Stomach (tissue), 9 donors: ENCODE measurements around the gene EPHB6. TPM values are rescaled to one million over a fixed set of nuclear protein-coding genes. Genes with fewer than 3 reads are reported as not detected.

Experiments used
- DNase-seq, 2 donors: peaks; one replicate each; pipeline versions ENCODE4 v3.0.0 to v3.0.0-alpha.2; 2013 to 2019
- H3K27ac ChIP-seq, 5 donors: fragments of 200-600 bp in 4 of 5; sonication (generic) in 4 of 5; one replicate each; pipeline ENCODE4 v1.5.1; 2013 to 2019; ENCODE audit warnings: mild to moderate bottlenecking in 1 of 5, moderate library complexity in 1 of 5
- H3K27me3 ChIP-seq, 3 donors: fragments of 200-600 bp; sonication (generic); one replicate each; pipeline ENCODE4 v1.5.1; 2017 to 2019; ENCODE audit warnings: mixed run types in 1 of 3
- H3K36me3 ChIP-seq, 4 donors: fragments of 200-600 bp; sonication (generic); 1 replicate in 3 of 4; 2 replicates in 1 of 4; pipeline ENCODE4 v1.5.1; 2016 to 2019
- H3K4me1 ChIP-seq, 4 donors: fragments of 200-600 bp; sonication (generic); one replicate each; pipeline ENCODE4 v1.5.1; 2016 to 2019
- H3K4me3 ChIP-seq, 4 donors: fragments of 200-600 bp; sonication (generic) in 3 of 4; one replicate each; pipeline ENCODE4 v1.5.1; 2016 to 2019; ENCODE audit warnings: mild to moderate bottlenecking in 1 of 4
- H3K9me3 ChIP-seq, 4 donors: fragments of 200-600 bp; sonication (generic); one replicate each; pipeline ENCODE4 v1.5.1; 2016 to 2019
- CTCF ChIP-seq, 7 experiments: fragments of 450-650 bp in 4 of 7; fragments of 200-600 bp in 3 of 7; sonication (generic) in 3 of 7; IDR thresholded peaks; one replicate each; pipeline ENCODE4 v1.5.1; 2016 to 2019; ENCODE audit warnings: antibody characterized with exemption in 7 of 7, control low read depth in 2 of 7, mild to moderate bottlenecking in 1 of 7
- EP300 ChIP-seq: sonication (generic); formaldehyde crosslinking; IDR thresholded peaks from one replicate; pipeline ENCODE4 v1.6.1; 2017; ENCODE audit warnings: antibody characterized with exemption
- POLR2A ChIP-seq, 4 donors: fragments of 450-650 bp; IDR thresholded peaks; one replicate each; pipeline ENCODE4 v1.6.1; 2016; ENCODE audit warnings: antibody characterized with exemption in 4 of 4, control low read depth in 2 of 4, mild to moderate bottlenecking in 1 of 4, moderate library complexity in 1 of 4
- POLR2AphosphoS5 ChIP-seq, 3 donors: sonication (generic); formaldehyde crosslinking; IDR thresholded peaks; one replicate each; pipeline ENCODE4 v1.6.1; 2016; ENCODE audit warnings: antibody characterized with exemption in 3 of 3
- WGBS, 5 donors: extraction: QIAGEN DNeasy Blood & Tissue Kit in 3 of 5; methylation state at CpG; one replicate each; pipeline versions ENCODE4 v1.1.5 to v1.1.7; 2013 to 2018; 5-methylcytosine and 5-hydroxymethylcytosine counted together
- intact Hi-C: fragments of 100-400 bp; cut with DNase I; formaldehyde crosslinking; loops from one replicate; pipeline ENCODE4 v1.15.1; 2023; ENCODE audit warnings: low total_unique reads
- polyA plus RNA-seq, 3 donors: library from polyadenylated mRNA; stranded (reverse); fragments of 200-250 nt; gene quantifications; one replicate each; pipeline ENCODE4 v1.2.3, GENCODE V29; 2013
- total RNA-seq, 5 donors: library from RNA; depleted of rRNA; stranded (reverse); fragments of >200 nt; gene quantifications; one replicate each; pipeline versions ENCODE4 v1.1.0 to v1.2.3, GENCODE V29; 2014 to 2016
- donor health status: healthy with polysubstance abuse.
- donor health status: Bipolar disorder and iron deficiency.
- donor health status: healthy.

Gene EPHB6
- total and polyA plus RNA-seq, 8 donors = 5.4 to 23.1 (median 8.1) TPM

GRCh38 chr7:142813699-142814098 lies 41.2 kb upstream of the EPHB6 start:
- WGBS, 5 donors = 38 to 50% (median 43%) methylated on average over 1 of the region's 1 CpG
- Histone ChIP-seq H3K4me3 (no peak overlapping the region), H3K4me1 (peaks cover 0 to 5% (median 0%) of the 10 kb centered on the region in 4 donors), H3K27ac (no peak overlapping the region), H3K27me3 (peaks cover 0 to 37% (median 0%) of the 10 kb centered on the region in 3 donors), H3K36me3 (no peaks in the 10 kb centered on the region), H3K9me3 (no peaks in the 10 kb centered on the region)
- no peak for TF ChIP-seq CTCF (IDR thresholded peaks at IDR 0.05)
- no peak for TF ChIP-seq POLR2AphosphoS5 (IDR thresholded peaks at IDR 0.05)
- no peak for TF ChIP-seq EP300
- intact Hi-C loops = no loop called here
- no peak for DNase-seq

GRCh38 chr7:142814451-142814850 lies 40.4 kb upstream of the EPHB6 start:
- 50 to 65% (median 61%) methylated on average over 2 of the region's 2 CpGs for WGBS, 5 donors
- no peak for DNase-seq
- no peak overlapping the region for H3K27ac ChIP-seq
- H3K4me1 ChIP-seq = peaks cover 0 to 5% (median 0%) of the 10 kb centered on the region in 4 donors
- H3K36me3 ChIP-seq = no peaks in the 10 kb centered on the region
- H3K4me3 ChIP-seq = no peak overlapping the region
- TF ChIP-seq POLR2AphosphoS5 (IDR thresholded peaks at IDR 0.05) = no peak
- TF ChIP-seq EP300 = no peak
- no peak for TF ChIP-seq CTCF (IDR thresholded peaks at IDR 0.05)
- no peak for TF ChIP-seq POLR2A (IDR thresholded peaks at IDR 0.05)
- intact Hi-C loops = no loop called here
- peaks cover 0 to 38% (median 0%) of the 10 kb centered on the region in 3 donors for H3K27me3 ChIP-seq
- no peaks in the 10 kb centered on the region for H3K9me3 ChIP-seq

GRCh38 chr7:142815134-142815533 lies 39.7 kb upstream of the EPHB6 start:
- peaks cover 0 to 43% (median 0%) of the 10 kb centered on the region in 3 donors for H3K27me3 ChIP-seq
- WGBS, 5 donors = 68 to 79% (median 75%) methylated on average over 3 of the region's 3 CpGs
- intact Hi-C loops = no loop called here
- no peaks in the 10 kb centered on the region for H3K9me3 ChIP-seq
- no peak for DNase-seq
- H3K27ac ChIP-seq = no peak overlapping the region
- H3K4me1 ChIP-seq = peaks cover 0 to 5% (median 0%) of the 10 kb centered on the region in 4 donors
- no peak for TF ChIP-seq POLR2A (IDR thresholded peaks at IDR 0.05)
- TF ChIP-seq CTCF (IDR thresholded peaks at IDR 0.05) = no peak
- no peak for TF ChIP-seq EP300
- no peak for TF ChIP-seq POLR2AphosphoS5 (IDR thresholded peaks at IDR 0.05)
- no peak overlapping the region for H3K4me3 ChIP-seq
- no peaks in the 10 kb centered on the region for H3K36me3 ChIP-seq

- Histone ChIP-seq H3K9me3 (no peaks in the 10 kb centered on the region), H3K4me3 (no peak overlapping the region), H3K27me3 (peaks cover 0 to 30% (median 0%) of the 10 kb centered on the region in 3 donors), H3K27ac (no peak overlapping the region), H3K4me1 (peaks cover 0 to 5% (median 0%) of the 10 kb centered on the region in 4 donors), H3K36me3 (no peaks in the 10 kb centered on the region)
- no peak for DNase-seq
- intact Hi-C loops = no loop called here
- TF ChIP-seq POLR2A (IDR thresholded peaks at IDR 0.05) (no peak), POLR2AphosphoS5 (IDR thresholded peaks at IDR 0.05) (no peak), EP300 (no peak), CTCF (IDR thresholded peaks at IDR 0.05) (no peak)
- 64 to 82% (median 69%) methylated on average over 2 of the region's 2 CpGs for WGBS, 5 donors
These were observed 37.4 kb upstream of the EPHB6 start for GRCh38 chr7:142817506-142817905.
